ENCODE measurements around the gene DACT2.

Gene DACT2

DNA sequence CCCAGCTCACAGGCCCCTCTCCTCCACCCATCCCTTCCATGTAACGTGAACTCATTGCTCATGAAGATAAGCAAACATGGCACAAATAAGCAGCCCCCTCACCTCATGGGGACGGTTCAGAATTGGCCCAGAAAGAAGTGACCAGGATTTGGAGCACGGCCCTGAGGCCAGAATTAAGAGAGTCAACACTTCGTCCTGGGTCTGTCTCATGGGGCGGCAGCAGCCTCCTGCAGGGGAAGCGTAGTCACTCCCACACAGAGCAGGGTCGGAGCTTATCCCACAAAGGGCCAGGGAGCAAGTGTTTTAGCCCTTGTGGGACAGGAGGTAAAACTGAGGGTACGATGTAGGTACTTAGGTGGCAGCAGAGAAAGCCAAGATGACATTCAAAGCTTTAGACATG, 28.6 kb upstream of the DACT2 start:
- FAIRE-seq: no peak

DNA sequence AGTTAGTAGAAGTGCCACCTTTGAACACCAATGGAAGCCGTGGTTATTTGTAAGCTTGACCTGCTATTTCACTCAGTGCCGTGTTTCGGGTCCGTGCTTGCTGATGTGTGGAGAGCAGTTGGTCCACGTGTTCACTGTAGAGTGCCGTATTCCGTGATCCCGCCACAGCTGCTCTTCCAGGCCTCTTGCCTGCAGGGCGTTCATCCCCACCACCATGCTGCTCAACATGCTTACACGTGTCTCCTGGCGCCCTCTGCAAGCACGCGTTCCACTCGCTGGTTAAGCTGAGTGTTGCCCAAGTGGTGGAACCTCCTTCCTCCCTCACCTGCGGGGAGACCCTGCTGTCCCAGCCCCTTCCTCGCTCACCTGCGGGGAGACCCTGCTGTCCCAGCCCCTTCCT, 28.0 kb upstream of the DACT2 start:
- no peak for FAIRE-seq

DNA sequence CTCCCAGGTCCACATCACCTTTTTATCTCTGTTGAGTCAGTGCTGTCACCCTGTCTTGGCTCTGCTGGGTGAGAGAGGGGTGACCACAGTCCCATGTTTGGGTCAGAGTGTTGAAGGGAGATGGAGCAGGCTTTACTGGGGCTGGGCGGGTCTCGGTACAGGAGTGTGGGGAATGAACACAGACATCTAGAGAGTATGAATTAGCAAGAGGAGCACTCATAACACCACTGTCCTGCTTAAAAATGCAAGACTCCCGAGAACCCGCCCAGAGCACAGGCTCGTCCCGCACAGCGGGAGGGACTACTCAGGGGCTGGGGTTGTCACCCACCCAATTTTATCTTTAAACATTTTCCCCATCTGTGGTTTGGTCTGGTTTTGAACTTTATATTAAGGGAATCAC, 27.5 kb upstream of the DACT2 start:
- FAIRE-seq: no peak

DNA sequence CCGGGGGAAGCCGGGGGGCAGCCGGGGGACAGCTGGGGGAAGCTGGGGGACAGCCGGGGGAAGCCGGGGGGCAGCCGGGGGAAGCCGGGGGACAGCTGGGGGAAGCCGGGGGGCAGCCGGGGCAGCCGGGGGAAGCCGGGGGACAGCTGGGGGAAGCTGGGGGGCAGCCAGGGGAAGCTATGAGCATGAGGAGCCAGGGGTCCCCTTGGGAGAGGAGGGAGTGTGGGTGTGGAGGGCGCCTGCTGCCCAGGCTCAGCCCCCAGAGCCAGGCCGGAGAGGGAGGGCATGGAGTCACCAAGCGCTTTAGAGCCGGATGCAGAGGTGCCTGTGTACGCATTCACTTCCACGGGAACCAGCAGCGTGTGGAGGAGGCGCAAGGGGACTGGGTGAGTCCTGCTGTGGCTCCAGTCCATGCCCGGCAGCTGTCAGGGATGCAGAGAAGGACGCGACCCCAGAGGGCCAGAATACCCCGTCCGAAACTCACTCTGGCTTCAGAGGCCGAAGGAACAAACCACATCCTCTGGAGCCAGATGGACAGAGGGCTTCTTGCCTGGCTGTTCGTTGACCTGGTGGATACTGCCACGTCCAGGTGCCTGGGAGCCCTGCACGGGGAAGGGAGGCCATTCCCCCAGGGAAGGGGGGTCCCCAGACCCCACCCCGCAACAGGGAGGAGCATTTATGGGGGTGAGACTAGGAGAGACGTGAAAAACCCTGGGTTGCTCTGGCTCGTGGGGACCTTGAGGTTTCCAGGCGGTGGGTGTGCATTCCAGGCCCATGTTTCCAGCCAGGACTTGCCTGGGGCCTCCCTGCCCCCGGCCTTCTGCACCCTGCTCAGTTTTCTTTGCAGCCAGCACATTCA, 26.5 kb upstream of the DACT2 start:
- no peak for FAIRE-seq

DNA sequence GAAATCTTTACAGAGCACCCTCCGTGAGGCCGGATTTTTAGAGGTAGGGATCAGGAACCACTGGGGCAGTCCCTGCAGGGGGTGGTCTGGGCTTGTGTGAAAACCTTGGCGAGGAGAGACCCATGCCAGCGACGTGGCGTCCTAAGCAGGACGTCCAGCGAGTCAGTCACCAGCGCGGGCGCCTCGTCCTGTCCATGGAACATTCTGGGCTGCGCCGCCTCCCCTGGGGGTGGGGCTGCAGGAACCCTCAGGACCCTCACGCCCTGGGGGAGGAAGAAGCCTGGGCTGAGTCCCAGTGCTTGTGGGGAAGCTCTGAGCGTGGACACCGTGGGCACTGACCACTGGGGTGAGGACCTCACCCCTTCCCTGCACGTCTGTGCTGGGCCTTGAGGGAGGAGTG, 25.7 kb upstream of the DACT2 start:
- no peak for FAIRE-seq

DNA sequence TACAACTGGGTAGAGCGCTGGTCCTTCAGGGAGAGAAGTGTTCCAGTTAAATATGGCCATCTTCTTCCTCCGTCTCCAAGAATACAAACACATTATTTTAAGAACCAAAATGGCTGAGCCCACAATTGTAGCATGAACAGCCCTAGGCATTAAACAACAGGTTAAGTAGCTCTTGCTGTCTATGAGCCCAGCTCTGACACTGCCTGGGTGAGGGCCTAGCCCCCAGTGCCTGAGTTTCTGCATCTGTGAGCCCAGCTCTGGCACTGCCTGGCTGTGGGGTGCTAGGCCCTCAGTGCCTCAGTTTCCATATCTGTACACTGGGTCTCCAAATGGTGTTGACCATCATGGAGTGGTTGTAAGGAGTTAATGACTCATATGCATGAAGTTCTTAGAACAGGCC, 24.8 kb upstream of the DACT2 start:
- FAIRE-seq: no peak

DNA sequence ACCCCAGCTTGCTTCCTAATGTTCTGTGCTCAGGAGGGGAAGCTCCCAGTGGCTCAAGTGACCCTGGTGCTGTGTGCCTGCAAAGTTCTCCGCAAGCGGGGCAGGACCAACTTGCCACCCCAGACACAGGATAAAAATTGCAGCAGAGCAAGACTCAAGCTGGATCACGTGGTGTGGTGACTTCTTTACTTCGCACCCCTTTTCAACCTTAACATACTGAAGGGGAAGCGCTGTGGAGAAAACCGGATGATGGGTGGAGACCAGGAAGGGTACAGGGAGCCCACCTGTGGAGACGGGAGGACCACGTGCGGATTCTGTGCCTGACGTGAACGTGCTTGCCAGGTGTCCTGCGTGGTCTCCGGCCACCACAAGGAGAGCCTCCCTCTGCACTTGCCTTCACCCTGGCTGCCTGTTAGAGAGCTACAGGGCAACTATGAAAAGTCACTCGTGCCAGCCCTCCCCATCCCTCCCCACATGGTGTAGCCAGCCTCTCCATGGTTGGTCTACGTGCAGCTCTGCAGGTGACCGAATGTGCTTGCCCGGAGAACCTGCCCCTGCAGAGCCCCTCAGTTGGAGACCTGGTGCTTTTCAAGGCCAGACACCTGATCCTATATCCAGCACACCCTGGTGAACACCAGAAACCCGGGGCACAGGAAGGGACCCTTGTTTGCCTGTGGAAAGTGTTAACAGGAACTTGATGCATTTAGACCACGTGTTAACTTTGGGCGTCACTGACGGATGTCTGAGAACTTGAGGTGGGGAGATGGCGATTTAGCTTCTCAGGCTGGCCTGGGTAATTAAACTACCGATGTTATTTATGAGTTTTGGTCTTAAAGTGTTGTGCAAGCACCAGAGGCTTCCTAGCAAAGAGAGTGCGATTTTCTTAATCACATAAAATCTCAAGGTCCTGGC, 23.9 kb upstream of the DACT2 start:
- no peak for FAIRE-seq

DNA sequence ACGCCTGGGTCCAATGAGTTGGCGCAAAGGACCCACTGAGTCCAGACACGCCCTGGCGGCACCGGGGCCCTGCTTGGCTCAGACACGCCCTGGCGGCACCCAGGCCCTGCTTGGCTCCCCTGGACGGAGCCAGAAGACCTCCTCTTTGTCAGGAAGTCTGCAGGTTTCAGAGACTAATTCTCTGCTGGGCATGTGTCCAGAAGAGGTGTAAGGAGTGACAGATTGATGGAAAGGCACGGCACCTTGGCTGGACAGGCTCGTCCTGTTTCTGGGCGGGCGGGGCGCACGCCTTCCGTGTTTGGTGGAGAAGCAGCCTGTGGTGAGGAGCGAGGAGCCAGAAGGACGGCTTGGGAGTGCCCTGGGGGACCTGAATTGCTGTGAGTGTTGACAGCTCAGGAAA, 23.1 kb upstream of the DACT2 start:
- FAIRE-seq: no peak

DNA sequence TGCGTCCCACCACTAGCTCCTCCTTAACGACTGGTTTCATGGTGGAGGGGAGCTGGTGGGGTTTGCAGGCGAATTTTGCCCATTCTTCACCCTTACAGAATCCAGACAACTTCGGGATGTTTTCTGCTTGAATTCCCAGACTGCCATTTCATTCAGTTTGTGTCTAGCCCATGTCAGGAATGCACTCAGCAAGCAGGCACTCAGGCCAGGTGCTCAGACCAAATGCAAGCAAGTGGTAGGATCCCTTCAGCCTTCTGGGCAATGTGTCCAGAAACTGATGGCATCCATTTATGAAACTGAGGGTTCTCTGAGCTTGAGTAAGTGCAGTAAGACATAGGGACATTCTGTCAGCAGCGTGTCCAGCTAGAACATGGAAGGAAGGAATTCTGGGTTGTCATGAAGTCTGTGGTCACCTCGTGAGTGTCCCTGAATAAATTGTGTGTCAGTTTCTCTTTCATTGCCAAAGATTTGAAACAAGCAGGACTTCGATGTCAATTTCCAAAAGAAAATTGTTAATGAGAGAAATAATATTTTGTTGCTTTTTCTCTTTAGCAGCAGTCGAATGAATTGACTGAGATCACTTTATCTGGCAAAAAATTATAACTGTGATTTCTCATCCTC, 21.8 kb upstream of the DACT2 start:
- FAIRE-seq: no peak

DNA sequence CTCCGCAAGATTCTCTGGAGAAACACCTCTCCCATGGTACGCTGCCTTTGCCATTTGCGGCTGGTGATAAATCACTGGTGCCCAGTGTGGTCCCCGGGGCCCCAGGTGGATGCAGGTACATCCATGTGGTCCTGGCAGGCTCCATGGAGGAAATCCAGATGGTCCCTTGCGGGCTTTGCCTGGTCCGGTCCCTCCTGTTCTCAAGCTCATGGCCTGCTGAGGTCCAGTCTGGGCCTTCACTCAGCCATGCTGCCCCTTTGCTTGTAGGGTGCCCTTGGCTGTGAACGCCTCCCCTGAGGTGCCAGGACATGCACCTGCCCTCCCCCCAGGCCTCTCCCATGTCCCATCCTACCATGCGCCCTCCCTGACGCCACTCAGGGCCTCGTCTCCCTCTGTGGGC, 21.2 kb upstream of the DACT2 start:
- no peak for FAIRE-seq

DNA sequence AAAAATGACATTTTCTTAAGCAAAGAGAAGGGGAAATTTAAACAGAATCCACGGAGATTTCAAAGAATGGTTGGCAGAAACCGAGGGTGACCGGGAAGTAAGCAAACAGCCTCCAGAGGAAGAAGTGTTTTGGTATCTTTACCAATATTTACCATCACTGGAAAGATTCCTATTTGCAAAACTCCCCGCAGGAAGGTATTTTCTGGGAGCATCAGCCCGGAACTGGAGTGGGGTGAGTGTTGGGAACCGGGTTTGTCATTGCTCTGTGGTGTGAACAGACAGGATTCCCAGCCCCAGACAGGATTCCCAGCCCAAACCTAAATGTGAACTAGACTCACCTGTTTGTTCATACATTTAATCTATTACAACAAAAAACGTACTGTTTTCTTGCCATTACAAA, 19.2 kb upstream of the DACT2 start:
- no peak for FAIRE-seq

DNA sequence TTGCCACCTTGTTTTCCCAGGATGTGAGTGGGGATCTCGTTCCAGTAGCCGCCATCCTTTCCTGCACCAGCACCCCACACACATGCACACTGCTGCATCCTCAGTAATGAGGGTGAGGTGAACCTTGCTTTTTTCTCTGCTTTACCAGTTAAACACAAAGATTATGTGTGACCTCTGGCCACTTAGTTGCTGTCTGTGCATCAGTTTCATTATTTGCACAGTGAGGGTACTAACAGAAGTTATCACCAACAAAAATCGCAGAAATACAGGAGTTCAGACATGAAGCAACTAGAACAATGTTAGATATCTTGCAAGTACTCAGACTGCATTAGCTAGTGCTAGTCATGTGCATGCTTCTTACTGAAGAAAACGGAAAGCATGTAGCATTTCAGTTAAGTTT, 17.4 kb upstream of the DACT2 start:
- no peak for FAIRE-seq

DNA sequence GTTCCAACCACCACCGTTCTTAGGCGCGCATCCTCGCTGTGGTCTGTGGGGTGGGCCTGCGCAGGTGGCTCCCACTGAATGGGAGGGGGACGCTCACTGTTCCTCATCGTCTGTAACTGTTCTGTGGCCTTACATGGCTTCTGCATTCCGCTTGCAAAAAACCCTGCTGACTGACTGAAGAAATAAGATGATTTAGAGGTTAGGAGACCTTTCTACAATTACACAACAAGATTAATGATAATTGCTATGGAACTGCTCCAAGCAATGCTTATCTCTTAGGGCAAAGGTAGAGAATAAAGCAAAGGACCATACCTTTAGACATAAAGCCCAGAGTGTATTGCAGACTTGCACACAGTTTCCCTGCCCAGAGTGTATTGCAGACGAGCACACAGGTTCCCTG, 14.4 kb upstream of the DACT2 start:
- no peak for FAIRE-seq

DNA sequence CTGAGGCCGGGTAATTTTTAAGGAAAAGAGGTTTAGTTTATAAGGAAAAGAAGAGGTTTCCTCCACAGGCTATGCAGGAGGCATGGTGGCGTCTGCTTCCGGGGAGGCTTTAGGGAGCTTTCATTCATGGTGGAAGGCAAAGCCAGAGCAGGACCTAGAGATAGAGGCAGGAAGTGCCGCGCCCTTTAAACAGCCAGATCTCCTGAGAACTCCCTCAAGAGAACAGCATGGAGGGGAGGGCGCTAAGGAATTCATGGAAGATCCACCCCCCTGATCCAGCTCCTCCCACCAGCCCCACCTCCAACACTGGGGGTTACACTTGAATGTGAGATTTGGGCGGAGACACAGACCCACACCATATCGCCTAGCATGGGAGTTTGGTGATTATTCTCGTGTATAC, 13.9 kb upstream of the DACT2 start:
- FAIRE-seq: no peak

DNA sequence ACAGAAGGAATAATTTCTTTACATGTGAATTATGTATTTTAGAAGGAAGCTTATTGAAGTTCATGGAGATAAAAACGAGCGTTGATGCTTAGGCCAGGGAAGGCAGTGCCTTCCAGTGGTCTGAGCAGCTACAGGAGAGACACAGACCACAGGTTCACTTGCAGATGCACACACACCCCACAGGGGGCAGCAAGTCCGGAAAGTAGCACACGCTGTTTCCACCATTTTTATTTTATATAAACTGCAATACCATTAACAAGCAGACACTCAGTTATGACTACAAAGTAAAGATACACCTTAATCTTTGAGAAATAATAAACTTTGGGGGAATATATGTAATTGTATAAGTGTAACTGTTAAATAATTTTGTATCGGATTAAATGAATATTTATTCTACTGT, 13.5 kb upstream of the DACT2 start:
- FAIRE-seq: no peak

DNA sequence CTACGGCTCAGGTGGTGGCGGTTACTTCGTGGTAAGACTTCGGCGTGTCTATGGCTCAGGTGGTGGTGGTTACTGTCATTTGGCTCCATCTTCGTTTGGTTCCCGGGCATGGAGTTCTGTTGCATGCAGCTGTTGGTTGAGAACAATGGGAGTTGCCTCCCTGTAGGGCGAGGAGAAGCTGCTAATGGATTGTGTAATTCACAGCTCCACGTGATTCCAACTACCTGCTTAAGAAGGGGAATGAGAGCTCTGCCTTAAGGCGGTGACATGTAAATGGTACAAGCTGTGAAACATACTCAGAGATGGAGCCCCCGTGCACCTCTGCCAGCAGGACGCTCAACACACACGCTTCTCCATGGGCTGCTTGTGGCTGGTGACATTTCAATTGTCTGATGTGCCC, 12.4 kb upstream of the DACT2 start:
- FAIRE-seq: no peak

DNA sequence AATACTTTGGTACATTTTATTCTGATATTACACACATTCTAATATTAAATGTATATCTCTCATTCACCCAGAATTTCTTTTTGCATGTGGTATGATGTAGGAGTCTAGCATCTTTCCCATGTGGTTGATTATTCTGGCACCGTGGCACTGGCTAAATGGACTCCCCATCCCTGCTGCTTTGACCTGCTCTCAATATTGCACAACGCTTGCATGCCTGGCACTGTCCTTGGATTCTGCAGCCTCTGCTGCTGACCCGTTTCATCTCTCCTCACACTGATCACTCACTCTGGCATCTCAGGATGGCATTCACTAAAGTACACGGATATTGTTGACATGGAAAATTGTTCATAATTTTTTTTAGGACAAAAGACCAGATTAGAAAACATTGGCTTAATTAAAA, 11.5 kb upstream of the DACT2 start:
- no peak for FAIRE-seq

DNA sequence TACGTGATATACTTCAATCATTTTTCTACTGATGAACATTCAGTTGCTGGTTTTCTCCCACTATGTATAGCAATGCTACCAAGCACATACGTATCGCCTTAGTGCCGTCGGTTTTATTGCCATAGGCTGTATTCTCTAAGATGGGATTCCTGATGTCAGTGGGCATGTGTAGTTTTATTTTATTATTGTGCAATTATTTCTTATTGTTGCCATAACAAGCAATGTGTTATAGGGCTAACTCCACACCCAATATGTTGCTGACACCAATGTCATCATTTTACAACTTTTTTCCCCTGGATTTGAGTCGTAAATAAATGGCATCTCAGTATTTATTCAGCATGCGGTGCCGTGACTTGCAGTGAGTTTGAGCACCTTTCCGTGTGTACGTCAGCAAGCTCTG, 10.8 kb upstream of the DACT2 start:
- FAIRE-seq: no peak

DNA sequence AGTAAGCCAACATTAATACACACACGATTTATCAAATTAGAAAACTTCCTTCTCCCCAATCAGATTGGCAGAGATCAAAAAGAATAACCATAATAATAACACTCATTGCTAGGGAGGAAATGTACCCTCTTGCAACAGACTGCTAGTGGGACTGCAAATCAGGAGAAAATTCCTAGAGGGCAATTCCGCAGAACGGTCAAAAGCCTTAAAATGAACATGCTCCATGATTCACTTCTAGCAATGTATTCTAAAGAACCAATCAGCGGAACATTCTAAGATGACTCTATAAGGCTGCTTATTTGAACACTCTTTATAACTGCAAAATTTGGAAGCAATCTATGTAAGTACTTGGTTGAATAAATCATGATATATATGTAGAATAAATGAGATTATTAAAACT, 8.5 kb upstream of the DACT2 start:
- no peak for FAIRE-seq

DNA sequence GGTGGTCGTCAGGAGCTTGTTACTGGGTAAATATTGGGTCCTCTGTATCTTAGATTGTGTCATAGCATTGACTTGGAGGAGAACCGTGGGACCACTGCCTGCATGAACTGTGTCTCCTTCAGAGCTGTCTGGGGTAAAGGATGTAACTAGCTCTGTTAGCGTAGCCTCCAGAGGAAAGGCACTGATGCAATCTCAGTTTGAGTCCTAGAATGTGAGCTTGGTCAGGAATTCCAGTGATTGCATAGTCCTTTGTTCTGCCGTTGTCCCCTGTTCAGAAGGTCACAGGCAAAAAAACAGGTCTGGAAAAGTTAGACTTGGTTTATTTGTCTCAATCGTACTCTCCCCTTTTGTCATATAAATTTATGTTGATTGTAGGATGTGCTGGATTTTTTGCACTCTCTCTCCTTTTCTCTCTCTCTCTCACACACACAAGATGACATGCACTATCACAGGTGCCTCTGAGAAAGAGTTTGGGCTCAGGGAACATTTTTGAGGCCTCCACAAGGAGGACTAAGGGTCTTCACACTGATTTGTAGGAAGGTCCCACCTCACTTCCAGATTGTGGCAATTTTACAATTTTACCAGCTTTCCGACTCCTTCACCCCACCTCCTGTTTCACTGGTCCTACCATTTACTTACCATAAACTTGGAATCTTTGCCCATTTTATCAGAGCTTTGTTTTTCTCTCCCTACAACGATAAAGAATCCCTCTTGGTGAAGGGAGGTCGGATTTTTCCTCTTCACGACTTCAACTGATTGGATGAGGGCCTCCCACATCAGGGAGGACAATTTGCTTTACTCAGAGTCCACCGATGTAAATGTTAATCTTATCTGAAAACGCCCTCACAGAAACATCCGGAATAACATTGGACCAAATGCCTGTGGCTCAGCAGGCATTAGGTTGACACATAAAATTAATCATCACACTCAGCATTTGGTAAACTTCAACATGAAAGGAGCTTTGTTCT, 7.0 kb upstream of the DACT2 start:
- no peak for FAIRE-seq

DNA sequence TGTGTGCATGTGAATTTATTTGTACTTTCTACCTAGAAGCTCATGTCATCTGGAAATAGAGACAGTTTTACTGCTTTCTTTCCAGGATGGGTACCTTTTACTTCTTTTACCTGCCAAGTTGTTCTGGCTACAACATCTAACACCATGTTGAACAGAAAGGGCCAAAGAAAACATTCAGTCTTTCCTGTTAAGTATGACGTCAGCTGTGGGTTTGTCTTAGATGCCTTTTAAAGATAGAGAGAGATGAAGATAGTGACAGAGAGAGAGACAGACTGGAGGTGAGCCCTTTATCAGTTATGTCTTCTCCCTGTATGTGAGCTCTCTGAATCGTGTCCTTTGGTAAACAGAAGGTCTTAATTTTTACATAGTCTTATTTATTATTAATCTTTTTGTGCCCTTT, 3.4 kb upstream of the DACT2 start:
- no peak for FAIRE-seq

DNA sequence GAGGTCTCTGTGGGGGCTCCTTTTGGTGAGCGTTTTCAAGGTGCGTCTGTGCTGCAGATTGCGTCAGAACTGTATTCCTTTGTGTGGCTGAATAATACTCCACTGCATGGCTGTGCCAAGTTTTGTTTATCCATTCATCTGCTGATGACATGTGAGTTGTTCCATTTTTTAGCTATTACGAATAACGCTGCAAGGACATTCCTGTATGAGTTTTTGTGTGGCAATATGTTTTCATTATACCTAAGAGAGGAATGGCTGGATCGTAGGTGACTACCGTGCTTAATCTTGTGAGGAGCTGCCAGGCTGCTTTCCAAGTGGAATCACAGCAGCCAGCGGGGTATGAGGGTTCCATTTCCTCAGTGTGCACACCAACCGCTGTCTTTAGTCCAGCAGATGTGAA, 1.1 kb upstream of the DACT2 start:
- no peak for FAIRE-seq
